ENCODE results near the gene MAP3K5. TPM values are rescaled to one million over a fixed set of nuclear protein-coding genes. Genes with fewer than 3 reads are reported as not detected.

Gene MAP3K5
- total and polyA plus RNA-seq, 4 donors: 7.5 to 28.3 (median 22.8) TPM

GRCh38 chr6:136582711-136583471 is 209.4 kb downstream of the MAP3K5 start:
- peak in 2 of 3 donors; percentile 71 to 76 for DNase-seq
- peaks cover 0 to 15% (median 2%) of the 10 kb centered on the region in 4 donors for H3K36me3 ChIP-seq (ENCODE audit: control insufficient read depth in 4 of 4, insufficient read depth in 4 of 4, low read length in 4 of 4)
- TF ChIP-seq CTCF (IDR thresholded peaks at IDR 0.05; ENCODE audit: control extremely low read depth, extremely low read depth): peak; percentile 19
- no peaks in the 10 kb centered on the region for H3K27me3 ChIP-seq (ENCODE audit: control insufficient read depth in 3 of 3, insufficient read depth in 3 of 3, low read length in 2 of 3)
- ATAC-seq (ENCODE audit: insufficient read depth, low FRiP score): no peak
- H3K9ac ChIP-seq (ENCODE audit: insufficient read depth in 1 of 2, low read length in 2 of 2): peak overlapping the region in 1 of 2 donors; percentile 65
- H3K4me3 ChIP-seq: no peak overlapping the region
- peaks cover 0 to 6% (median 0%) of the 10 kb centered on the region in 5 donors for H3K4me1 ChIP-seq (ENCODE audit: control insufficient read depth in 5 of 5, insufficient read depth in 5 of 5, low read length in 5 of 5)
- H3K27ac ChIP-seq (ENCODE audit: low read depth in 1 of 2, low read length in 1 of 2): no peak overlapping the region
- WGBS, 2 donors: 28 to 29% methylated on average over 3 of the region's 3 CpGs
- H3K9me3 ChIP-seq (ENCODE audit: control insufficient read depth in 4 of 4, insufficient read depth in 3 of 4, low read length in 3 of 4): no peaks in the 10 kb centered on the region

GRCh38 chr6:136579800-136580199 is 212.5 kb downstream of the MAP3K5 start:
- peaks cover 0 to 14% (median 3%) of the 10 kb centered on the region in 4 donors for H3K36me3 ChIP-seq (ENCODE audit: control insufficient read depth in 4 of 4, insufficient read depth in 4 of 4, low read length in 4 of 4)
- DNase-seq: no peak

DNA sequence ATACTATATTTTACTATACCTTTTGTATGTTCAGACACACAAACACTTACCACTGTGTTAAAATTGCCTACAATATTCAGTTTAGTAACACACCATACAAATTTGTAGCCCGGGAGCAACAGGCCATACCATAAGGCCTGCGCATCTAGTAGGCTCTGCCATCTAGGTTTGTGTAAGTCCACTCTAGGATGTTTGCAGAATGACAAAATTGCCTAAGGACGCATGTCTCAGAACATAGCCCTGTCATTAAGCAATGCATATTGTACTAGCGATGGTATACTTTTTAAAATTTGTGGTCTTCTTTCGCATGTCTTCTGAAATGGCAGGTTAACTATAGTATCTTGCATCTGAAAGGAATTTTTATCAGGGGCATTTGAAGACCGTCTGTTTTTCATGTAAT is 215.5 kb downstream of the MAP3K5 start:
- ATAC-seq (ENCODE audit: insufficient read depth, low FRiP score) (no peak), DNase-seq (no peak)
- Histone ChIP-seq H3K4me3 (no peak overlapping the region), H3K4me1 (ENCODE audit: control insufficient read depth in 5 of 5, insufficient read depth in 5 of 5, low read length in 5 of 5) (no peaks in the 10 kb centered on the region), H3K27ac (ENCODE audit: low read depth in 1 of 2, low read length in 1 of 2) (no peak overlapping the region), H3K36me3 (ENCODE audit: control insufficient read depth in 4 of 4, insufficient read depth in 4 of 4, low read length in 4 of 4) (peaks cover 0 to 14% (median 7%) of the 10 kb centered on the region in 4 donors), H3K27me3 (ENCODE audit: control insufficient read depth in 3 of 3, insufficient read depth in 3 of 3, low read length in 2 of 3) (no peaks in the 10 kb centered on the region), H3K9ac (ENCODE audit: insufficient read depth in 1 of 2, low read length in 2 of 2) (no peak overlapping the region), H3K9me3 (ENCODE audit: control insufficient read depth in 4 of 4, insufficient read depth in 3 of 4, low read length in 3 of 4) (no peaks in the 10 kb centered on the region)
- no peak for TF ChIP-seq CTCF (IDR thresholded peaks at IDR 0.05; ENCODE audit: control extremely low read depth, extremely low read depth)
- WGBS, 2 donors: 88 to 97% methylated on average over 6 of the region's 6 CpGs

More at GRCh38 chr6:136579800-136580199, 212.5 kb downstream of the MAP3K5 start:
- no peak overlapping the region for H3K4me3 ChIP-seq
- no peak overlapping the region for H3K27ac ChIP-seq (ENCODE audit: low read depth in 1 of 2, low read length in 1 of 2)
- ATAC-seq (ENCODE audit: insufficient read depth, low FRiP score): no peak
- H3K4me1 ChIP-seq (ENCODE audit: control insufficient read depth in 5 of 5, insufficient read depth in 5 of 5, low read length in 5 of 5): peaks cover 0 to 2% (median 0%) of the 10 kb centered on the region in 5 donors
- no peaks in the 10 kb centered on the region for H3K9me3 ChIP-seq (ENCODE audit: control insufficient read depth in 4 of 4, insufficient read depth in 3 of 4, low read length in 3 of 4)
- no peak overlapping the region for H3K9ac ChIP-seq (ENCODE audit: insufficient read depth in 1 of 2, low read length in 2 of 2)
- no peak for TF ChIP-seq CTCF (IDR thresholded peaks at IDR 0.05; ENCODE audit: control extremely low read depth, extremely low read depth)
- no peaks in the 10 kb centered on the region for H3K27me3 ChIP-seq (ENCODE audit: control insufficient read depth in 3 of 3, insufficient read depth in 3 of 3, low read length in 2 of 3)
- WGBS, 2 donors: 66 to 77% methylated on average over 2 of the region's 2 CpGs

Measured in lung (tissue), 12 donors.